Esophagus muscularis mucosa (tissue), 4 donors: ENCODE measurements around the gene RBM20. TPM values are rescaled to one million over a fixed set of nuclear protein-coding genes. Genes with fewer than 3 reads are reported as not detected.

ENCODE experiments used
- DNase-seq: peaks from one replicate; pipeline ENCODE4 v3.0.0-alpha.2; 2017; ENCODE audit errors: extremely low spot score
- H3K27ac ChIP-seq, 4 donors: fragments of 200-600 bp; sonication (generic); replicated peaks in 1 of 4; 1 replicate in 3 of 4; 2 replicates in 1 of 4; pipeline ENCODE4 v1.5.1; 2016 to 2019; ENCODE audit warnings: mild to moderate bottlenecking in 1 of 4
- H3K27me3 ChIP-seq, 4 donors: fragments of 200-600 bp; sonication (generic); one replicate each; pipeline versions ENCODE4 v1.5.1 to v1.6.0; 2016 to 2019
- H3K36me3 ChIP-seq, 4 donors: fragments of 200-600 bp; sonication (generic); one replicate each; pipeline ENCODE4 v1.5.1; 2016 to 2019
- H3K4me1 ChIP-seq, 4 donors: fragments of 200-600 bp; sonication (generic); one replicate each; pipeline ENCODE4 v1.5.1; 2016 to 2019
- H3K4me3 ChIP-seq, 4 donors: fragments of 200-600 bp; sonication (generic); 1 replicate in 2 of 4; 2 replicates in 2 of 4; pipeline ENCODE4 v1.5.1; 2016 to 2019; ENCODE audit warnings: mild to moderate bottlenecking in 4 of 4, moderate library complexity in 1 of 4
- H3K9me3 ChIP-seq, 4 donors: fragments of 200-600 bp; sonication (generic); 1 replicate in 3 of 4; 2 replicates in 1 of 4; pipeline ENCODE4 v1.5.1; 2016 to 2019
- CTCF ChIP-seq, 3 experiments: fragments of 200-600 bp in 2 of 3; fragments of 450-650 bp in 1 of 3; sonication (generic) in 2 of 3; IDR thresholded peaks; one replicate each; pipeline ENCODE4 v1.5.1; 2017 to 2019; ENCODE audit warnings: antibody characterized with exemption in 3 of 3, mild to moderate bottlenecking in 2 of 3, moderate library complexity in 1 of 3
- EP300 ChIP-seq: sonication (generic); formaldehyde crosslinking; IDR thresholded peaks from one replicate; pipeline ENCODE4 v1.6.1; 2017; ENCODE audit warnings: antibody characterized with exemption
- POLR2A ChIP-seq: fragments of 450-650 bp; IDR thresholded peaks from one replicate; pipeline ENCODE4 v1.6.1; 2017; ENCODE audit warnings: antibody characterized with exemption, moderate library complexity, mild to moderate bottlenecking, low read depth
- POLR2AphosphoS5 ChIP-seq, 2 donors: sonication (generic); formaldehyde crosslinking; IDR thresholded peaks; one replicate each; pipeline ENCODE4 v1.6.1; 2017; ENCODE audit warnings: antibody characterized with exemption in 2 of 2
- WGBS: methylation state at CpG from one replicate; pipeline ENCODE4 v1.1.5; 2018; 5-methylcytosine and 5-hydroxymethylcytosine counted together
- intact Hi-C: fragments of 100-400 bp; cut with DNase I; formaldehyde crosslinking; loops from one replicate; pipeline ENCODE4 v1.15.1; 2023
- total RNA-seq, 4 donors: library from RNA; depleted of rRNA; stranded (reverse); fragments of >200 nt; gene quantifications; one replicate each; pipeline versions ENCODE4 v1.1.0 to v1.2.1, GENCODE V29; 2016

Gene RBM20
- total RNA-seq, 4 donors from 2014 or later, result 5.3 to 7.7 (median 5.8) TPM

DNA sequence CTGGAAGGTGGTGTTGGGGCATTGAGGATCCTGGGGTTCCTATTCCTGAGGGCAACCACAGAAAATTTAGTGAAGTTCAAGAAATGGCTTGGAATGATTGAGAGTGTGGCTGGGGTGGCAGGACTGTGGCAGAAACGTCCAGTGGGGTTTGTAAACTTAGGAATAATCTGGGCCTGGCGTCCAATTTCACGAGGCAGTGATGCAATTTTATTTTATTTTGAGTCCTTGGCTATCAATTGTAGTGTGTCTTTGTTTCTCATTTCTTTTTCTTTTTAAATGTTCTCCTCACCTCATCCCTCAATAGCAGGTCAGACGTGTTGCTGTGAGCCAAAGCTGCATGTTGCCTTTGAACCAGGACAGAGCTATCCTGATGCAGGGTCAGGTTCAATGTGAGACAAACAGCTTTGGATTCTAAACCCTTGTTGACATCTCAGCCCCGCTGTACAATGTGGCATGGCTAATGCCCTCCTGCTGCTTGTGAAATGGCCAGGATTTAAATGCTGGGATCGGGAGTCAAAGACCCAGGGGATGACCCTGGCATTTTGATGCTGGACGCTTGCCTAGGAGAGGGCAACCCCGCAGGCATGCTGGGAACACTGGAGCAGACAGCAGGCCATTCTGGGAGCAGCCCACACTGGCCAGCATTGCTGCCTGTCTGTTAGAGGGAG lies 64.8 kb downstream of the RBM20 start:
- intact Hi-C loops, result no loop called here
- no peak for DNase-seq
- H3K27ac ChIP-seq, result no peak overlapping the region
- no peaks in the 10 kb centered on the region for H3K9me3 ChIP-seq
- H3K27me3 ChIP-seq, result no peaks in the 10 kb centered on the region
- WGBS, result 81% methylated on average over 7 of the region's 8 CpGs
- no peak overlapping the region for H3K4me3 ChIP-seq
- H3K4me1 ChIP-seq, result peaks cover 0 to 19% (median 9%) of the 10 kb centered on the region in 4 donors
- no peak for TF ChIP-seq EP300
- H3K36me3 ChIP-seq, result no peaks in the 10 kb centered on the region

- Histone ChIP-seq H3K4me3 (no peak overlapping the region), H3K27me3 (no peaks in the 10 kb centered on the region), H3K9me3 (no peaks in the 10 kb centered on the region), H3K27ac (no peak overlapping the region), H3K4me1 (peaks cover 0 to 19% (median 9%) of the 10 kb centered on the region in 4 donors), H3K36me3 (no peaks in the 10 kb centered on the region)
- intact Hi-C loops, result no loop called here
- DNase-seq, result peak; percentile 17
- TF ChIP-seq POLR2AphosphoS5 (IDR thresholded peaks at IDR 0.05) (no peak), CTCF (IDR thresholded peaks at IDR 0.05) (no peak), EP300 (no peak), POLR2A (no peak)
- WGBS, result 96% methylated on average over 3 of the region's 3 CpGs
Measured at GRCh38 chr10:110709444-110709828, 65.3 kb downstream of the RBM20 start.

DNA sequence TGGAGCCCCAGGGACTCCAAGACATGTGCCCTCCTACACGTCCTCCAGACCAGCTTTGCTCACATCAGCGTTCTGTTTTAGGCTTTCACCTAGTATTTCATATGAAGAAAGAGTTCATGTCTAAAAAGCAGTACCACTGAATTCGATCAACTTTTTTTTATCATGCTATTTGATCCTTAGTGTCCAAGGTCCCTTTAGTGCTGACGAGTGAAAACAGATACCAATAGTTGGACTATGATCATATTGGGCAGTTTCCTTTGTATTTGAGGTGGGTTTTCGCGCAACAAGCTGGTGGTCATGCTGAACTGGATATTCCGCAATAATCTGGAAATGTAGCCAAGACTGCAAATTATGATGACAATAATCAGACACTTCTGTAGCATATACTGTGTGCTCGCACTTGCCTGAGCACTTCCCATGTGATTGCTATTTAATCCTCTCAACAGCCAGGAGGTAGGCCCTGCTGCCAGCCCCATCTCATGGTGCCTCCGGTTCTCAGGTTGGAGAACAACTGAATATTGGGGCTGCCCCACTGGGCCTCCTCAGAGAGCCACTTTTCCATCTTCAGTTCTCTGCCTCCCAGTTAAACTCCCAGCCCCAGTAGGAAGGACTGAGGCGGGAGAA lies 65.9 kb downstream of the RBM20 start:
- Histone ChIP-seq H3K27me3 (no peaks in the 10 kb centered on the region), H3K4me1 (peaks cover 0 to 19% (median 9%) of the 10 kb centered on the region in 4 donors), H3K9me3 (no peaks in the 10 kb centered on the region), H3K27ac (no peak overlapping the region), H3K4me3 (no peak overlapping the region), H3K36me3 (no peaks in the 10 kb centered on the region)
- intact Hi-C loops, result no loop called here
- 98% methylated on average over 10 of the region's 10 CpGs for WGBS
- DNase-seq, result peak; percentile 21
- no peak for TF ChIP-seq EP300
- TF ChIP-seq POLR2A, result no peak
- no peak for TF ChIP-seq POLR2AphosphoS5 (IDR thresholded peaks at IDR 0.05)
- no peak for TF ChIP-seq CTCF (IDR thresholded peaks at IDR 0.05)

GRCh38 chr10:110710621-110711020 lies 66.5 kb downstream of the RBM20 start:
- Histone ChIP-seq H3K36me3 (no peaks in the 10 kb centered on the region), H3K27me3 (no peaks in the 10 kb centered on the region), H3K4me3 (no peak overlapping the region), H3K27ac (no peak overlapping the region), H3K4me1 (peaks cover 0 to 19% (median 9%) of the 10 kb centered on the region in 4 donors), H3K9me3 (no peaks in the 10 kb centered on the region)
- no CpG with 5 or more reads among the region's 5 CpGs for WGBS
- intact Hi-C loops, result no loop called here
- TF ChIP-seq POLR2A (no peak), EP300 (no peak), CTCF (IDR thresholded peaks at IDR 0.05) (no peak), POLR2AphosphoS5 (IDR thresholded peaks at IDR 0.05) (no peak)
- no peak for DNase-seq

DNA sequence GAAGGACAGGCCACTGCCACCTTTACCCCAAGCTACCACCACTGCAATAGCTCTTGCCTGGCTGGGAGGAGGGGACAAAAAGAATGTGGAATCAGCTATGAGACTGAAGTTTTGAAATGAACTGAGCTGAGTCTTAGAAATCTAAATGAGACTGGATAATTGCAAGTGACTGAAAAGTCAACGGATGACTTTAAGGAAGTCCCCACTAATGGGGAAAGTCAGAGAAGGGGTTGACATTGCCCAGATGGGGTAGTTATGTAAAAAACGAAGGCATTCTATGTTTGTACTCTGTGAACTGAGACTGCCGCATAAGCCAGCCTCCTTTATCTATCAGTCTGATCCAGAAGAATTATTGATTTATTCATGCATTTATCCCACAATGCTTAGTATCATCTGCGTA lies 67.2 kb downstream of the RBM20 start:
- no peak for TF ChIP-seq POLR2AphosphoS5 (IDR thresholded peaks at IDR 0.05)
- TF ChIP-seq EP300, result no peak
- TF ChIP-seq POLR2A, result no peak
- TF ChIP-seq CTCF (IDR thresholded peaks at IDR 0.05), result no peak
- Histone ChIP-seq H3K4me3 (no peak overlapping the region), H3K36me3 (no peaks in the 10 kb centered on the region), H3K27me3 (no peaks in the 10 kb centered on the region), H3K9me3 (no peaks in the 10 kb centered on the region), H3K4me1 (peaks cover 0 to 17% (median 8%) of the 10 kb centered on the region in 4 donors), H3K27ac (no peak overlapping the region)
- intact Hi-C loops, result no loop called here
- no peak for DNase-seq
- WGBS, result 84% methylated on average over 4 of the region's 4 CpGs
